Keratinocyte (primary cell): ENCODE results near the gene KIF2C. TPM values are rescaled to one million over a fixed set of nuclear protein-coding genes. Genes with fewer than 3 reads are reported as not detected.
A peak's percentile ranks its signal among the peaks of the same experiment; 100 is the strongest.

ENCODE experiments used
- DNase-seq: peaks from one replicate; pipeline ENCODE4 v3.0.0-alpha.2; 2011; ENCODE audit warnings: low read depth, missing footprints, low spot score
- FAIRE-seq: peaks from 2 replicates; lab custom pipeline; 2011; peaks lifted over from hg19 to GRCh38; lab: Jason Lieb, UNC
- H2AFZ ChIP-seq: 2 replicates; pipeline ENCODE4 v1.6.0; 2012; ENCODE audit warnings: low read length, control low read depth, inconsistent platforms; ENCODE audit not compliant: control insufficient read depth
- H3K27ac ChIP-seq: 2 replicates; pipeline ENCODE4 v1.5.1; 2011; ENCODE audit warnings: low read length; ENCODE audit not compliant: control insufficient read depth, insufficient read depth
- H3K27me3 ChIP-seq: 3 replicates; pipeline ENCODE4 v1.6.0; 2011; ENCODE audit warnings: low read length; ENCODE audit not compliant: control insufficient read depth, insufficient read depth; ENCODE audit errors: extremely low read depth
- H3K36me3 ChIP-seq, 2 experiments: 2 replicates in 1 of 2; 3 replicates in 1 of 2; pipeline ENCODE4 v1.5.1; 2011; ENCODE audit warnings: low read length in 2 of 2, mild to moderate bottlenecking in 1 of 2; ENCODE audit not compliant: control insufficient read depth in 2 of 2, insufficient read depth in 2 of 2; ENCODE audit errors: extremely low read depth in 1 of 2
- H3K4me1 ChIP-seq: 3 replicates; pipeline ENCODE4 v1.5.1; 2011; ENCODE audit warnings: low read length; ENCODE audit not compliant: control insufficient read depth, insufficient read depth; ENCODE audit errors: extremely low read depth
- H3K4me2 ChIP-seq: 3 replicates; pipeline ENCODE4 v1.6.0; 2011; ENCODE audit warnings: low read depth, low read length; ENCODE audit not compliant: control insufficient read depth, insufficient read depth; ENCODE audit errors: extremely low read depth
- H3K4me3 ChIP-seq, 3 experiments: fragments of 200-600 bp in 1 of 3; sonication (generic) in 1 of 3; 2 replicates in 2 of 3; 3 replicates in 1 of 3; pipeline ENCODE4 v1.5.1; 2011 to 2016; ENCODE audit warnings: low read length in 3 of 3, mild to moderate bottlenecking in 3 of 3, control low read depth in 2 of 3, inconsistent platforms in 1 of 3, low read depth in 1 of 3, mixed read lengths in 1 of 3, mixed run types in 1 of 3, moderate library complexity in 1 of 3; ENCODE audit not compliant: control insufficient read depth in 2 of 3, insufficient read depth in 2 of 3; ENCODE audit errors: extremely low read depth in 1 of 3
- H3K79me2 ChIP-seq: 2 replicates; pipeline ENCODE4 v1.6.0; 2012; ENCODE audit warnings: low read length; ENCODE audit not compliant: control insufficient read depth, insufficient read depth
- H3K9ac ChIP-seq: 3 replicates; pipeline ENCODE4 v1.6.0; 2011; ENCODE audit warnings: low read length; ENCODE audit not compliant: control insufficient read depth, insufficient read depth; ENCODE audit errors: extremely low read depth
- H3K9me1 ChIP-seq: 3 replicates; pipeline ENCODE4 v1.6.0; 2011; ENCODE audit warnings: low read length; ENCODE audit not compliant: control insufficient read depth, insufficient read depth; ENCODE audit errors: extremely low read depth
- H3K9me3 ChIP-seq: 2 replicates; pipeline ENCODE4 v1.5.1; 2012; ENCODE audit warnings: low read depth, low read length; ENCODE audit not compliant: control insufficient read depth
- H4K20me1 ChIP-seq: 3 replicates; pipeline ENCODE4 v1.6.0; 2011; ENCODE audit warnings: low read length; ENCODE audit not compliant: control insufficient read depth, insufficient read depth; ENCODE audit errors: extremely low read depth
- EZH2 ChIP-seq: IDR thresholded peaks from one replicate; pipeline ENCODE4 v1.6.1; 2012; ENCODE audit warnings: inconsistent platforms, mild to moderate bottlenecking, low read length, moderate library complexity
- dilution Hi-C: fragments of 300-500 bp; cut with MboI; formaldehyde crosslinking; loops from one replicate; pipeline ENCODE4 v1.7.0; 2020; ENCODE audit warnings: low sequenced_read_pairs; ENCODE audit not compliant: extremely low pct_ligation_motif_present
- polyA plus RNA-seq, 5 experiments: library from polyadenylated mRNA; depleted of rRNA in 3 of 5; stranded (reverse) in 3 of 5; stranded (forward) in 1 of 5; unstranded in 1 of 5; fragments of >200 nt; gene quantifications; 1 replicate in 1 of 5; 2 replicates in 3 of 5; 3 replicates in 1 of 5; pipeline versions ENCODE4 v1.2.1 to v1.2.3, GENCODE V29; 2011 to 2012; ENCODE audit warnings: missing spikeins in 2 of 5, low read depth in 1 of 5, low replicate concordance in 1 of 5
- TF ChIP-seq, protein P1 (sequence below), 3 experiments: IDR thresholded peaks in 1 of 3; conservative IDR thresholded peaks in 1 of 3; optimal IDR thresholded peaks in 1 of 3; 2 replicates in 2 of 3; 3 replicates in 1 of 3; pipeline versions ENCODE3 to v1.5.1; 2011; ENCODE audit warnings: low read length in 3 of 3, mild to moderate bottlenecking in 3 of 3, moderate library complexity in 2 of 3, control low read depth in 1 of 3, inconsistent platforms in 1 of 3; ENCODE audit not compliant: insufficient read depth in 2 of 3; ENCODE audit errors: extremely low read depth in 1 of 3

The KIF2C gene
- polyA plus RNA-seq, 1 donor (not counting 4 experiments of a cell fraction or from before 2014, with no cell fraction given) = 16.3 TPM

DNA sequence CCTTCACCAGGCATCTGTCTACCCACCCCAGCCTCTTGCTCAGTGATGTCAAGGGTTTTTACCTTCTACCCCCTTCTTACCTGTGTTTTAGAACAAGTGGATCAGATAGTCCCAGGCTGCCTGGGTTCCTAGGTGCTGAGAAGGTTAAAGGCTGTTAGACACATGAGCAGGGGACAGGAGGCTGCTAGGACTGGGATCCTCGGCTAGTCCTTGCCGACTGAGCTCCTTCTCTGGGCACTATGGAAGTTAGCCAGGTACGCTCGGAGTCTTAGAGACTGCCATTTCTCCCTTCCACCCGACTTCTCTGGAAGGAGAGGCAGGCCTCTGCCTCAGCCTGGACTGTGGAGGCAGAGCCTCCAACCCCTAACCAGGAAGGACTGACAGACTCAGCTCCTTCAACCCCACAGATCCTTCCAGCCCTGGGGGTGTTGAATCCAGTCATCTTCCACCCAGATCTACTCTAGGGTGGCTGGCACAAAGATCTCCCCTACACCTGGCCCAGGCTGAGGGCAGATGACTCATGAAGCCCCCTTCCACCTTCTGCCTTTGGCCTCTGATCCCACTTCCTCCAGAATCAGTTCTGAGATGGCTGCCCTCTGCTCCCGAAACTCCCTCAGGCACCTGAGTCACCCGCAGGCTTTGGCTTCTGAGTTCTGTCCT lies 67.2 kb downstream of the KIF2C start, which contains the start of gene DYNLT4:
TSS of gene DYNLT4 (minus strand) at position 648 of the 660 bp plus-strand sequence. CDS start 683 bp downstream, outside the sequence.
- Histone ChIP-seq H2AFZ (no peak within 1 kb of the TSS), H3K27ac (peak within 1 kb of the TSS; percentile 95), H3K9me3 (no peaks in the 10 kb centered on the region), H4K20me1 (peaks cover 4% of the 10 kb centered on the region), H3K79me2 (peaks cover 27% of the 10 kb centered on the region), H3K4me2 (peak within 1 kb of the TSS; percentile 81), H3K4me3 (peak within 1 kb of the TSS in 2 of 3 experiments; percentile 36 to 43), H3K9me1 (no peaks in the 10 kb centered on the region), H3K9ac (peak within 1 kb of the TSS; percentile 78), H3K27me3 (no peaks in the 10 kb centered on the region), H3K36me3 (peaks cover 31 to 62% of the 10 kb centered on the region in 2 experiments), H3K4me1 (peaks cover 67% of the 10 kb centered on the region)
- no peak for TF ChIP-seq EZH2
- TF ChIP-seq, protein P1, sequence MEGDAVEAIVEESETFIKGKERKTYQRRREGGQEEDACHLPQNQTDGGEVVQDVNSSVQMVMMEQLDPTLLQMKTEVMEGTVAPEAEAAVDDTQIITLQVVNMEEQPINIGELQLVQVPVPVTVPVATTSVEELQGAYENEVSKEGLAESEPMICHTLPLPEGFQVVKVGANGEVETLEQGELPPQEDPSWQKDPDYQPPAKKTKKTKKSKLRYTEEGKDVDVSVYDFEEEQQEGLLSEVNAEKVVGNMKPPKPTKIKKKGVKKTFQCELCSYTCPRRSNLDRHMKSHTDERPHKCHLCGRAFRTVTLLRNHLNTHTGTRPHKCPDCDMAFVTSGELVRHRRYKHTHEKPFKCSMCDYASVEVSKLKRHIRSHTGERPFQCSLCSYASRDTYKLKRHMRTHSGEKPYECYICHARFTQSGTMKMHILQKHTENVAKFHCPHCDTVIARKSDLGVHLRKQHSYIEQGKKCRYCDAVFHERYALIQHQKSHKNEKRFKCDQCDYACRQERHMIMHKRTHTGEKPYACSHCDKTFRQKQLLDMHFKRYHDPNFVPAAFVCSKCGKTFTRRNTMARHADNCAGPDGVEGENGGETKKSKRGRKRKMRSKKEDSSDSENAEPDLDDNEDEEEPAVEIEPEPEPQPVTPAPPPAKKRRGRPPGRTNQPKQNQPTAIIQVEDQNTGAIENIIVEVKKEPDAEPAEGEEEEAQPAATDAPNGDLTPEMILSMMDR (optimal IDR thresholded peaks at IDR 0.05 in 1 of 3, IDR thresholded peaks at IDR 0.05 in 1 of 3, conservative IDR thresholded peaks at IDR 0.05 in 1 of 3; ENCODE audit: extremely low read depth in 1 of 3, insufficient read depth in 2 of 3, low read length in 3 of 3) = no peak
- no peak for DNase-seq
- FAIRE-seq = no peak
- dilution Hi-C loops = no loop called here

DNA sequence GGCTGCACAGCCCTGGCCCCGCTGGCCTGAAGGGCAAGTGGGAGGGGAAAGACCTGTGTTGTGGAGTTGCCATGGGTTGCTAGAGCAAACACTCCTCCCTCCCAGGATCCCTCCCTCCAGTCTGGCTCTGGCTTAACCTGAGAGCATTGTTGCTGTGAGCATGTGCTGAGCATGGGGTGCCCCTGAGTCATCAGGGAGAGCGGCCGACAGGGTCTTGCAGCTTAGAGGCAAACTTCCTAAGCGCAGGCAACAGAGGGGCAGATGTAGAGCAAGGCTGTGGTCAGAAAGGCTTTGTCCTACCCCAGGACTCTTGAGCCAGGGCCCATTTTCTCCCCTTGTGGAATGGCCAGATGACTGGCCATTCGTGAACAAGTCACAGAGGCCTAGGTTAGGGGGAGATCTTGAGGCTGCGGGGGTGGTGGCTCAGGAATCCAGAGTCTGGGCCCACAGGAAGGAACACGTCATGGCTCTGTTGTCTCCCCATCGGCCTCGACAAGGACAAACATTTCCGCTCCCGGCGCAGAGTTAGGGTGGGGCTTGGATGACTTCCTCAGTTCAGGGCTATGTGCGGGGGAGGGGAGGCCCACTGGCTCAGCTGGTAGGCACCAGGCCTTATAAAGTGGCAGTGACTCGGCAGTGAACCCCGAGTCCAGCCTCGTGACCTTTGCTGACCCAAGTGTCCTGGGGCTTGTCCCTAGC lies 67.9 kb downstream of the KIF2C start:
- DNase-seq (peak; percentile 96), FAIRE-seq (peak; percentile 89)
- TF ChIP-seq, protein P1 (optimal IDR thresholded peaks at IDR 0.05 in 1 of 3, IDR thresholded peaks at IDR 0.05 in 1 of 3, conservative IDR thresholded peaks at IDR 0.05 in 1 of 3; ENCODE audit: extremely low read depth in 1 of 3, insufficient read depth in 2 of 3, low read length in 3 of 3) = no peak
- no peak for TF ChIP-seq EZH2
- Histone ChIP-seq H3K9me1 (no peaks in the 10 kb centered on the region), H3K27ac (peak overlapping the region; percentile 95), H3K9me3 (no peaks in the 10 kb centered on the region), H3K27me3 (no peaks in the 10 kb centered on the region), H3K4me3 (peak overlapping the region in 2 of 3 experiments; percentile 36 to 43), H3K9ac (peak overlapping the region; percentile 78), H3K4me2 (peak overlapping the region; percentile 81), H2AFZ (no peak overlapping the region), H3K36me3 (peaks cover 26 to 56% of the 10 kb centered on the region in 2 experiments), H4K20me1 (no peaks in the 10 kb centered on the region), H3K79me2 (peaks cover 20% of the 10 kb centered on the region), H3K4me1 (peaks cover 60% of the 10 kb centered on the region)
- dilution Hi-C loops = no loop called here
